Measurements from ENCODE around the gene DHRS2.

DHRS2 gene

GRCh38 chr14:23647619-23648018, 11.5 kb downstream of the DHRS2 start:
- TF ChIP-seq, protein P1, sequence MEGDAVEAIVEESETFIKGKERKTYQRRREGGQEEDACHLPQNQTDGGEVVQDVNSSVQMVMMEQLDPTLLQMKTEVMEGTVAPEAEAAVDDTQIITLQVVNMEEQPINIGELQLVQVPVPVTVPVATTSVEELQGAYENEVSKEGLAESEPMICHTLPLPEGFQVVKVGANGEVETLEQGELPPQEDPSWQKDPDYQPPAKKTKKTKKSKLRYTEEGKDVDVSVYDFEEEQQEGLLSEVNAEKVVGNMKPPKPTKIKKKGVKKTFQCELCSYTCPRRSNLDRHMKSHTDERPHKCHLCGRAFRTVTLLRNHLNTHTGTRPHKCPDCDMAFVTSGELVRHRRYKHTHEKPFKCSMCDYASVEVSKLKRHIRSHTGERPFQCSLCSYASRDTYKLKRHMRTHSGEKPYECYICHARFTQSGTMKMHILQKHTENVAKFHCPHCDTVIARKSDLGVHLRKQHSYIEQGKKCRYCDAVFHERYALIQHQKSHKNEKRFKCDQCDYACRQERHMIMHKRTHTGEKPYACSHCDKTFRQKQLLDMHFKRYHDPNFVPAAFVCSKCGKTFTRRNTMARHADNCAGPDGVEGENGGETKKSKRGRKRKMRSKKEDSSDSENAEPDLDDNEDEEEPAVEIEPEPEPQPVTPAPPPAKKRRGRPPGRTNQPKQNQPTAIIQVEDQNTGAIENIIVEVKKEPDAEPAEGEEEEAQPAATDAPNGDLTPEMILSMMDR (IDR thresholded peaks at IDR 0.05; ENCODE audit: low read depth, low read length, missing control alignments): no peak
- DNase-seq (ENCODE audit: low read depth): no peak
- H3K4me3 ChIP-seq (ENCODE audit: low read depth, low read length): no peak overlapping the region

GRCh38 chr14:23648764-23649460, 12.7 kb downstream of the DHRS2 start:
- TF ChIP-seq, protein P1 (IDR thresholded peaks at IDR 0.05; ENCODE audit: low read depth, low read length, missing control alignments): no peak
- no peak for DNase-seq (ENCODE audit: low read depth)
- no peak overlapping the region for H3K4me3 ChIP-seq (ENCODE audit: low read depth, low read length)

DNA sequence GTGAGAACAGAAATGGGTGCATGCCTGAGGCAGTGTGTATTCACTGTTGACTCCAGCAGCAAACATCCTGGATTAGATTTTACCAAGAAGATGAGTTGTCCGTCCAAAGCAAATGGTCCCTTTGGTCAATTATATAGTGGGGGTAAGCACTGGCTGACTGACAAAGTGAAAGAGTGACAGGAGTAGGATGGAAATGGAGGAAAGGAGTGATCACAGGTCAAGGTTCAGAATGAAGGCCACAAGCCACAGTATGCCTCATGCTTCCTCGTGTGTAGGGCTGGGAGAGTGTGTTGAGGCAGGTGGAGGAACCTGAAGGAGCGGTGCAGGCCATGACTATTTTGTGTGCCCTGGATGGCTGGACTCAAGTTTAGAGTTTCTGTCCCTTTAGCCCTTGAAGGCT, 14.3 kb downstream of the DHRS2 start:
- no peak for DNase-seq (ENCODE audit: low read depth)
- no peak overlapping the region for H3K4me3 ChIP-seq (ENCODE audit: low read depth, low read length)
- TF ChIP-seq, protein P1 (IDR thresholded peaks at IDR 0.05; ENCODE audit: low read depth, low read length, missing control alignments): no peak

GRCh38 chr14:23653051-23653450, 16.9 kb downstream of the DHRS2 start:
- DNase-seq (ENCODE audit: low read depth): no peak
- TF ChIP-seq, protein P1 (IDR thresholded peaks at IDR 0.05; ENCODE audit: low read depth, low read length, missing control alignments): no peak
- no peak overlapping the region for H3K4me3 ChIP-seq (ENCODE audit: low read depth, low read length)

DNA sequence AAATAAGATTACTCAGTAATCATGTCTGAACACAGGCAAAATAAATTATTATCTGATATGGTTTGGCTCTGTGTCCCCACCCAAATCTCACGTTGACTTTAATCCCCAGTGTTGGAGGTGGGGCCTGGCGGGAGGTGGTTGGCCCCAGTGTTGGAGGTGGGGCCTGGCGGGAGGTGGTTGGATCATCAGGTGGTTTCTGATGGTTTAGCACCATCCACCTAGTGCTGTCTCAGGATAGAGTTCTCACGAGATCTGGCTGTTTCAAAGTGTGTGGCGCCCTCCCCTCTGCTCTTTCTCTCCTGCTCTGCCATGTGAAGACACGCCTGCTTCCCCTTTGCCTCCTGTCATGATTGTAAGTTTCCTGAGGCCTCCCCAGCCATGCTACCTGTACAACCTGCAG, 18.1 kb downstream of the DHRS2 start:
- TF ChIP-seq, protein P1 (IDR thresholded peaks at IDR 0.05; ENCODE audit: low read depth, low read length, missing control alignments): no peak
- no peak for DNase-seq (ENCODE audit: low read depth)
- H3K4me3 ChIP-seq (ENCODE audit: low read depth, low read length): no peak overlapping the region

DNA sequence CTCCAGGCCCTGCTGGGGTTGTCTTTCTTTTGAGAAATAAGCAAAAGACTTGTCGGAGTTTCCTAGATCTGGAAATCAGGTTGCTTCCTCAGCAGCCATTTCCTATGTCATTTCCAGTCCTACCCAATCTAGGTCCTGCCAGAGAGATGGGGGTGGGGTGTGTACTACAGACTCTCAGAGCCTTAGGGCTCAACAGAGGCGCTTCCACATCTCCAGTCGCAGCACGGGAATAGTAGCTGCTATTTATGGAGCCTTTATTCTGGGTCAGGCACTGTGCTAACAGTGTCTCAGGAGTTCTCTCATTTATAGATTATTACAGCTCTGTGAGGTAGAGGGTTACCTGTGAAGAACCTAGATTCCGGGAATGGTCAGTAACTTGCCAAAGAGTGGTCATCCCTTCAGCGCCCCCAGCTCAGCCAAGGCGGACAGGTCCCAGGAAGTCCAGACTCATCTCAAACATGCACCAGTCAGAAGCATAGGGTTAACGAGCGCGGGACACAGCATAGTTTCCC, 21.9 kb downstream of the DHRS2 start:
- TF ChIP-seq, protein P1 (IDR thresholded peaks at IDR 0.05; ENCODE audit: low read depth, low read length, missing control alignments): no peak
- H3K4me3 ChIP-seq (ENCODE audit: low read depth, low read length): no peak overlapping the region
- DNase-seq (ENCODE audit: low read depth): no peak

All from GM12864 (cell line).